Measurements from ENCODE around the gene OLFM2.
"Not testable (repeated sequence)": the region's sequence is repeated elsewhere in the genome, so short reads cannot be mapped to it uniquely, and the experiment has no call there.

OLFM2 gene

GRCh38 chr19:9941671-9942070 lies 5.4 kb upstream of the OLFM2 start:
- DNase-seq, result no peak

- DNase-seq, result no peak
These were observed 4.9 kb upstream of the OLFM2 start for GRCh38 chr19:9941231-9941630.

GRCh38 chr19:9940778-9941177 lies 4.5 kb upstream of the OLFM2 start:
- DNase-seq, result no peak

GRCh38 chr19:9939301-9939913 lies 3.1 kb upstream of the OLFM2 start:
- no peak for DNase-seq

GRCh38 chr19:9937001-9937411 lies 691 bp upstream of the OLFM2 start:
- no peak for DNase-seq

- DNase-seq, result no peak
These were observed 599 bp downstream of the OLFM2 start for GRCh38 chr19:9935506-9936325.

GRCh38 chr19:9934132-9934950 lies 2.0 kb downstream of the OLFM2 start:
- peak; percentile 81 to 90 (median 85) for DNase-seq

- no peak for DNase-seq
These were observed 3.5 kb downstream of the OLFM2 start for GRCh38 chr19:9932835-9933234.

GRCh38 chr19:9931629-9932028 lies 4.7 kb downstream of the OLFM2 start:
- no peak for DNase-seq

GRCh38 chr19:9923440-9923839 lies 12.9 kb downstream of the OLFM2 start:
- no peak for DNase-seq

- DNase-seq, result not testable (repeated sequence)
These were observed 13.4 kb downstream of the OLFM2 start for GRCh38 chr19:9922782-9923379.

GRCh38 chr19:9917321-9917720 lies 19.0 kb downstream of the OLFM2 start:
- peak; percentile 57 to 62 (median 62) for DNase-seq

GRCh38 chr19:9916719-9917118 lies 19.6 kb downstream of the OLFM2 start:
- DNase-seq, result no peak

- peak; percentile 87 to 95 (median 92) for DNase-seq
These were observed 21.8 kb downstream of the OLFM2 start for GRCh38 chr19:9914315-9915207.

GRCh38 chr19:9914001-9914314 lies 22.4 kb downstream of the OLFM2 start:
- DNase-seq, result no peak

GRCh38 chr19:9913237-9914000 lies 22.9 kb downstream of the OLFM2 start:
- peak in 2 of 3 donors; percentile 40 to 76 for DNase-seq

- no peak for DNase-seq
These were observed 23.6 kb downstream of the OLFM2 start for GRCh38 chr19:9912551-9913236.

- no peak for DNase-seq
These were observed 24.7 kb downstream of the OLFM2 start for GRCh38 chr19:9911524-9912185.

- DNase-seq, result no peak
These were observed 25.7 kb downstream of the OLFM2 start for GRCh38 chr19:9910625-9911024.

GRCh38 chr19:9909251-9909650 lies 27.1 kb downstream of the OLFM2 start:
- DNase-seq, result no peak
